KMS-11 (cell line): ENCODE measurements around the gene XYLT2.

Source experiments
- H2AFZ ChIP-seq: fragments of 200-600 bp; sonication (generic); 2 replicates; pipeline ENCODE4 v1.6.1; 2016; ENCODE audit warnings: antibody characterized with exemption, mixed run types, low read depth
- H3K27ac ChIP-seq: fragments of 200-600 bp; sonication (generic); 2 replicates; pipeline ENCODE4 v1.6.1; 2016; ENCODE audit warnings: mild to moderate bottlenecking, mixed run types
- H3K27me3 ChIP-seq: fragments of 200-600 bp; sonication (generic); 2 replicates; pipeline ENCODE4 v1.6.1; 2017; ENCODE audit warnings: mild to moderate bottlenecking, low read depth, mixed run types, moderate library complexity; ENCODE audit not compliant: insufficient read depth
- H3K36me3 ChIP-seq: fragments of 200-600 bp; sonication (generic); 2 replicates; pipeline ENCODE4 v1.6.1; 2017; ENCODE audit warnings: mild to moderate bottlenecking, mixed run types; ENCODE audit not compliant: insufficient read depth
- H3K4me1 ChIP-seq: fragments of 200-600 bp; sonication (generic); 2 replicates; pipeline ENCODE4 v1.6.1; 2016; ENCODE audit warnings: mild to moderate bottlenecking, low read depth, mixed run types; ENCODE audit not compliant: poor library complexity, severe bottlenecking
- H3K4me2 ChIP-seq: fragments of 200-600 bp; sonication (generic); 2 replicates; pipeline ENCODE4 v1.7.0; 2016; ENCODE audit warnings: mild to moderate bottlenecking, mixed run types
- H3K4me3 ChIP-seq: fragments of 200-600 bp; sonication (generic); IDR thresholded peaks from 2 replicates; pipeline ENCODE4 v1.6.1; 2017; ENCODE audit warnings: low read depth, low read length, mixed read lengths; ENCODE audit not compliant: insufficient read depth
- H3K79me2 ChIP-seq: fragments of 200-600 bp; sonication (generic); 2 replicates; pipeline ENCODE4 v1.6.1; 2016; ENCODE audit warnings: low read depth, mixed run types; ENCODE audit not compliant: insufficient read depth
- H3K9ac ChIP-seq: fragments of 200-600 bp; sonication (generic); 2 replicates; pipeline ENCODE4 v1.6.1; 2016; ENCODE audit warnings: mild to moderate bottlenecking, mixed run types
- H4K20me1 ChIP-seq: fragments of 200-600 bp; sonication (generic); 2 replicates; pipeline ENCODE4 v1.6.1; 2016; ENCODE audit warnings: mild to moderate bottlenecking, mixed run types; ENCODE audit not compliant: insufficient read depth
- TF ChIP-seq, protein P1 (sequence below): fragments of 200-600 bp; sonication (generic); conservative IDR thresholded peaks from 2 replicates; pipeline ENCODE4 v1.6.1; 2017; ENCODE audit warnings: low read depth, mild to moderate bottlenecking, antibody characterized with exemption, low read length, moderate library complexity, mixed read lengths

XYLT2 gene

GRCh38 chr17:50323060-50323459 lies 22.9 kb upstream of the XYLT2 start:
- Histone ChIP-seq H3K4me3 (no peak overlapping the region), H3K27me3 (no peaks in the 10 kb centered on the region), H4K20me1 (no peaks in the 10 kb centered on the region), H3K4me1 (no peaks in the 10 kb centered on the region), H3K27ac (no peak overlapping the region), H3K79me2 (no peaks in the 10 kb centered on the region), H2AFZ (no peak overlapping the region), H3K4me2 (no peak overlapping the region), H3K9ac (no peak overlapping the region), H3K36me3 (no peaks in the 10 kb centered on the region)
- TF ChIP-seq, protein P1, sequence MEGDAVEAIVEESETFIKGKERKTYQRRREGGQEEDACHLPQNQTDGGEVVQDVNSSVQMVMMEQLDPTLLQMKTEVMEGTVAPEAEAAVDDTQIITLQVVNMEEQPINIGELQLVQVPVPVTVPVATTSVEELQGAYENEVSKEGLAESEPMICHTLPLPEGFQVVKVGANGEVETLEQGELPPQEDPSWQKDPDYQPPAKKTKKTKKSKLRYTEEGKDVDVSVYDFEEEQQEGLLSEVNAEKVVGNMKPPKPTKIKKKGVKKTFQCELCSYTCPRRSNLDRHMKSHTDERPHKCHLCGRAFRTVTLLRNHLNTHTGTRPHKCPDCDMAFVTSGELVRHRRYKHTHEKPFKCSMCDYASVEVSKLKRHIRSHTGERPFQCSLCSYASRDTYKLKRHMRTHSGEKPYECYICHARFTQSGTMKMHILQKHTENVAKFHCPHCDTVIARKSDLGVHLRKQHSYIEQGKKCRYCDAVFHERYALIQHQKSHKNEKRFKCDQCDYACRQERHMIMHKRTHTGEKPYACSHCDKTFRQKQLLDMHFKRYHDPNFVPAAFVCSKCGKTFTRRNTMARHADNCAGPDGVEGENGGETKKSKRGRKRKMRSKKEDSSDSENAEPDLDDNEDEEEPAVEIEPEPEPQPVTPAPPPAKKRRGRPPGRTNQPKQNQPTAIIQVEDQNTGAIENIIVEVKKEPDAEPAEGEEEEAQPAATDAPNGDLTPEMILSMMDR, result no peak

GRCh38 chr17:50325906-50326305 lies 20.0 kb upstream of the XYLT2 start:
- no peaks in the 10 kb centered on the region for H3K27me3 ChIP-seq
- no peak overlapping the region for H3K4me3 ChIP-seq
- H3K79me2 ChIP-seq, result no peaks in the 10 kb centered on the region
- no peak overlapping the region for H3K27ac ChIP-seq
- TF ChIP-seq, protein P1, result no peak
- no peaks in the 10 kb centered on the region for H4K20me1 ChIP-seq
- H3K4me2 ChIP-seq, result no peak overlapping the region
- no peak overlapping the region for H3K9ac ChIP-seq
- no peaks in the 10 kb centered on the region for H3K36me3 ChIP-seq
- no peaks in the 10 kb centered on the region for H3K4me1 ChIP-seq
- H2AFZ ChIP-seq, result no peak overlapping the region

GRCh38 chr17:50326831-50327364 lies 19.0 kb upstream of the XYLT2 start:
- H3K36me3 ChIP-seq, result no peaks in the 10 kb centered on the region
- H3K79me2 ChIP-seq, result no peaks in the 10 kb centered on the region
- H3K4me2 ChIP-seq, result no peak overlapping the region
- H3K4me1 ChIP-seq, result no peaks in the 10 kb centered on the region
- no peak overlapping the region for H3K9ac ChIP-seq
- no peak overlapping the region for H3K27ac ChIP-seq
- no peaks in the 10 kb centered on the region for H4K20me1 ChIP-seq
- TF ChIP-seq, protein P1, result no peak
- no peak overlapping the region for H3K4me3 ChIP-seq
- no peaks in the 10 kb centered on the region for H3K27me3 ChIP-seq
- H2AFZ ChIP-seq, result no peak overlapping the region

DNA sequence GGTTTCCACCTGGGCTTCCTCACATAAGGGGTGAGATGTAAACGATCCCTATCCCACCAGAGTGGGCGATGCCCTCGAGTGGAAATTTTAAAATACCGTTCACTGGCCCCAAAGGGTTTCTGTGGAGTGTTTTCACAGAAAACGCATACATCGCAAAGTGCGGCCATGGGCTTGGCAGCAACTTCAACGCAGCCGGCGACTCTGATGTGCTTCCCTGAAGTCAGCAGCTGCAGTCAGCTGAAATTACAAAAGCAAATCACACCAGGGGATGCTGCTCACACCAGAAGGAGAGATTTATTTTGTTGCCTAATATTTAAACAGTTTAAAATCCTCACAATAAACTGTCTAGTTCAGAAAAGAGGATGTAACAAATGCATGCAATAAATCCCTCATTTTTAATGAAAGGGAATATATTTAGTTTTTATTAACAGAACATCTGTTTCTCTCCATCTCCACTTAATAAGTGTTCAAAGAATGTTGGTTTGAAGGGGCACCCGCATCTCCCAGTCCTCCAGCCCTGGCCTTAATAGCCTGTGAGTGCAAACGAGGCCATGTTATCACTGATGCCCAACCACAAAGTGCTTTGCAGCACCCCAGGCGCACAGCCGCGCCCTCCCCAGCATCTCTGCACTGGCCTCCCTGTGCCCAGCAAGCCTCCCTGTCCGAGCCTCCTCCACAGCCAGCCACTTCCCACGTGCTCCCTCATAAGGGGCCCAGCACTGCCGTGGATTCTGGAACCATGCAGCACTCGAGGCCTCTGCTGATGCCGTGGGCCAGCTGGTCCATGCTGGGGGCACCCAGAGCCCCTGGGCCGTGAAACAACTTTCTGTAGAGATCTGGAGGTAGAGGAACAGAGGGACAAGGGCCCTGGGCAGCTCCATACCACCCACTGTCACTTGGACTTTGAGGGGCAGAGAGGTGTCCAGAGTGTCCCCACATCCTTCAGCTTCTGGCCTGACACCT lies 17.3 kb upstream of the XYLT2 start:
- no peak overlapping the region for H3K9ac ChIP-seq
- H3K27me3 ChIP-seq, result no peaks in the 10 kb centered on the region
- no peaks in the 10 kb centered on the region for H4K20me1 ChIP-seq
- H3K4me2 ChIP-seq, result no peak overlapping the region
- no peaks in the 10 kb centered on the region for H3K79me2 ChIP-seq
- no peaks in the 10 kb centered on the region for H3K36me3 ChIP-seq
- H2AFZ ChIP-seq, result no peak overlapping the region
- H3K4me1 ChIP-seq, result no peaks in the 10 kb centered on the region
- no peak overlapping the region for H3K4me3 ChIP-seq
- TF ChIP-seq, protein P1, result no peak
- H3K27ac ChIP-seq, result no peak overlapping the region
